Hepatocyte (in vitro differentiated cells): ENCODE data around the gene PPFIBP2. TPM values are rescaled to one million over a fixed set of nuclear protein-coding genes. Genes with fewer than 3 reads are reported as not detected.

Experiments
- DNase-seq: peaks from one replicate; pipeline ENCODE4 v3.0.0-alpha.2; 2016; ENCODE audit warnings: low spot score
- H2AFZ ChIP-seq: fragments of 200-600 bp; sonication (generic); 2 replicates; pipeline ENCODE4 v1.6.0; 2016; ENCODE audit warnings: antibody characterized with exemption, mild to moderate bottlenecking
- H3K27ac ChIP-seq: fragments of 200-600 bp; sonication (generic); 2 replicates; pipeline ENCODE4 v1.5.1; 2016; ENCODE audit warnings: mild to moderate bottlenecking
- H3K27me3 ChIP-seq: fragments of 200-600 bp; sonication (generic); 2 replicates; pipeline ENCODE4 v1.6.1; 2016
- H3K36me3 ChIP-seq: fragments of 200-600 bp; sonication (generic); replicated peaks from 2 replicates; pipeline ENCODE4 v1.5.1; 2016; ENCODE audit warnings: low read depth; ENCODE audit not compliant: insufficient read depth
- H3K4me1 ChIP-seq: fragments of 200-600 bp; sonication (generic); 2 replicates; pipeline ENCODE4 v1.5.1; 2016; ENCODE audit warnings: mild to moderate bottlenecking, moderate library complexity; ENCODE audit not compliant: insufficient read depth
- H3K4me2 ChIP-seq: fragments of 200-600 bp; sonication (generic); 2 replicates; pipeline ENCODE4 v1.6.0; 2016
- H3K4me3 ChIP-seq: fragments of 200-600 bp; sonication (generic); 2 replicates; pipeline ENCODE4 v1.5.1; 2016; ENCODE audit warnings: mild to moderate bottlenecking
- H3K79me2 ChIP-seq: fragments of 200-600 bp; sonication (generic); 2 replicates; pipeline ENCODE4 v1.6.0; 2017; ENCODE audit warnings: mild to moderate bottlenecking
- H3K9me2 ChIP-seq: fragments of 200-600 bp; sonication (generic); replicated peaks from 2 replicates; pipeline ENCODE4 v1.6.0; 2017; ENCODE audit warnings: mild to moderate bottlenecking; ENCODE audit not compliant: insufficient read depth
- H3K9me3 ChIP-seq: fragments of 200-600 bp; sonication (generic); 2 replicates; pipeline ENCODE4 v1.5.1; 2016; ENCODE audit warnings: low read depth, mild to moderate bottlenecking
- H4K20me1 ChIP-seq: fragments of 200-600 bp; sonication (generic); 2 replicates; pipeline ENCODE4 v1.6.0; 2016; ENCODE audit warnings: mild to moderate bottlenecking; ENCODE audit not compliant: insufficient read depth, poor library complexity, severe bottlenecking
- EZH2 ChIP-seq: fragments of 200-600 bp; sonication (generic); IDR thresholded peaks from 2 replicates; pipeline ENCODE4 v1.6.1; 2016; ENCODE audit warnings: antibody characterized with exemption, mild to moderate bottlenecking, borderline replicate concordance
- EZH2phosphoT487 ChIP-seq: fragments of 200-600 bp; sonication (generic); IDR thresholded peaks from one replicate; pipeline ENCODE4 v1.6.1; 2018; ENCODE audit warnings: antibody characterized with exemption, mild to moderate bottlenecking, low read depth, moderate library complexity; ENCODE audit not compliant: unreplicated experiment, severe bottlenecking
- WGBS: methylation state at CpG from one replicate; pipeline ENCODE4 v1.1.6; 2016; ENCODE audit warnings: low lambda C conversion rate; ENCODE audit errors: missing lambda C conversion rate; 5-methylcytosine and 5-hydroxymethylcytosine counted together
- polyA plus RNA-seq: library from polyadenylated mRNA; unstranded; fragments of >200 nt; fragmentation: Nextera tagmentation; extraction: Ambion mirVana; gene quantifications from 2 replicates; pipeline ENCODE4 v1.2.1, GENCODE V29; 2016
- total RNA-seq: library from RNA; depleted of rRNA; stranded (reverse); fragments of >200 nt; gene quantifications from 2 replicates; pipeline ENCODE4 v1.2.3, GENCODE V29; 2014
- TF ChIP-seq, protein P1 (sequence below): fragments of 200-600 bp; sonication (generic); IDR thresholded peaks from 2 replicates; pipeline ENCODE4 v1.5.1; 2016; ENCODE audit warnings: antibody characterized with exemption, mild to moderate bottlenecking; ENCODE audit not compliant: poor library complexity

The PPFIBP2 gene
- 55.8 and 58.6 TPM in 2 replicates for total RNA-seq
- polyA plus RNA-seq, result 33.9 and 43.6 TPM in 2 replicates

DNA sequence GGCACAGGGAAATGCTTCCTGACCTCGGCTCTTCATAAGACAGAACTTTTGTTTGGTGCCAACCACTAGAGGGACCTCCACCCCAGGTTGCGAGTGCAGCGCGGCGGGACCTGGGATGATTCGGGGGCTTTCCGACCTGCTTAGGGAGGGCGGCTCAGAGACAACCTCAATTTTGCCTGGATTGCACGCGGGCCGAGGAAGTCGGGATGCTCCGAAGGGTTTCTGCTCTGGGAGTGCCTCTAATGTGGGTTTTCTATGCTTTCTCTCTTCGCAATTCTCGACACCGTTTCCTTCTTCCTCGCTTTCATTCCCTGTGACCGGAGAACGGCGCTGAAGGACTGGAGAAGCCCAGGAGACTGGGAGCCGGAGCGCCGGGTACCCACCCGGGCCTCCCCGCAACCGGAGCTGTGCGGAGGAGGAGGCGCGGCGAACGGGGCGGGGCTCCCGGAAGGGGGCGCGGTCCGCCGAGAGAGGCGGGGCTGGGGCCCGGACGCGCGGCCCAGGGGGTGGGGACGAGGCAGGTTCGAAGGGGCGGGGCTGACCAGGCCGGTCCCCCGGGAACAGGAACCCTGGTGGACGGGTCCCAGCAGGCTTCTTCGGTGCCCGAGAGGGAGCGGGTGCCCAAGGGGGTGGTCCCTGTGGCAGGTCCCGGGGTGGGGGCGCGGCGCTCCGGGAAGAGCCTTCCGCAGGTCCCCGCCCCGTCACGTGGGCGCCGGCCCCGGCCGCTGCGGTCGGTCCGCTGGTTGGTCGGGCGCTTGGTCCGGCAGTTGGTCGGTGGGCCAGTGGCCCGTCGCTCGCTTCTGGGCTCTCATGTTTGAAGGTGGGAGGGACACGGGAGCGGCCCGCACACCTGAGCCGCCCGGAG is at the start of gene PPFIBP2:
Gene PPFIBP2 (plus strand): TSS at position 766 of the 865 bp plus-strand sequence. CDS start 35,477 bp downstream, outside the sequence.
- WGBS, result 1% methylated on average over 44 of the region's 79 CpGs
- Histone ChIP-seq H3K36me3 (no peaks in the 10 kb centered on the region), H3K79me2 (peaks cover 42% of the 10 kb centered on the region), H3K4me3 (peak within 1 kb of the TSS; percentile 47), H3K27ac (peak within 1 kb of the TSS; percentile 87), H3K27me3 (no peaks in the 10 kb centered on the region), H2AFZ (peak within 1 kb of the TSS; percentile 44), H3K9me3 (no peaks in the 10 kb centered on the region), H3K4me1 (peaks cover 36% of the 10 kb centered on the region), H4K20me1 (no peaks in the 10 kb centered on the region), H3K4me2 (peak within 1 kb of the TSS; percentile 88), H3K9me2 (no peaks in the 10 kb centered on the region)
- peak; percentile 92 for DNase-seq
- TF ChIP-seq EZH2 (no peak), EZH2phosphoT487 (no peak)
- TF ChIP-seq, protein P1, sequence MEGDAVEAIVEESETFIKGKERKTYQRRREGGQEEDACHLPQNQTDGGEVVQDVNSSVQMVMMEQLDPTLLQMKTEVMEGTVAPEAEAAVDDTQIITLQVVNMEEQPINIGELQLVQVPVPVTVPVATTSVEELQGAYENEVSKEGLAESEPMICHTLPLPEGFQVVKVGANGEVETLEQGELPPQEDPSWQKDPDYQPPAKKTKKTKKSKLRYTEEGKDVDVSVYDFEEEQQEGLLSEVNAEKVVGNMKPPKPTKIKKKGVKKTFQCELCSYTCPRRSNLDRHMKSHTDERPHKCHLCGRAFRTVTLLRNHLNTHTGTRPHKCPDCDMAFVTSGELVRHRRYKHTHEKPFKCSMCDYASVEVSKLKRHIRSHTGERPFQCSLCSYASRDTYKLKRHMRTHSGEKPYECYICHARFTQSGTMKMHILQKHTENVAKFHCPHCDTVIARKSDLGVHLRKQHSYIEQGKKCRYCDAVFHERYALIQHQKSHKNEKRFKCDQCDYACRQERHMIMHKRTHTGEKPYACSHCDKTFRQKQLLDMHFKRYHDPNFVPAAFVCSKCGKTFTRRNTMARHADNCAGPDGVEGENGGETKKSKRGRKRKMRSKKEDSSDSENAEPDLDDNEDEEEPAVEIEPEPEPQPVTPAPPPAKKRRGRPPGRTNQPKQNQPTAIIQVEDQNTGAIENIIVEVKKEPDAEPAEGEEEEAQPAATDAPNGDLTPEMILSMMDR, result peak; percentile 76

DNA sequence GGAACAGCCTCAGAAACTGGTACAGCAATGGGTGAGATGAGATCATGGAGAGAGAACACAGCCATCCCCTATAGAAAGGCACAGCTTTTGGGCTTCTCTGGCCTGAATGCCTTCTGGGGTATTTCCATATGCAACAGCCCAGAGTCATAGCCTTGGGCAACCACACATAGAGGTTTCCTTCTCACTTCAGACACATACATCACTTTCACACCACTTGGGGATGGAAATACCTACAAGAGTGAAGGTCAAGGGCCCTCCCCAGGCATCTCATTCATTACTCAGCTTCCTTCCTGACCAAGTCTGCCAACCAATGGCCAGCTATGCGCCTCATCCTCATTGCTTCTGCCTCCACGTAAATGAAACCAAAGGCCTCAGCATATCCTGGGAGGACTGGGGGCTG is 46.1 kb upstream of the PPFIBP2 start:
- Histone ChIP-seq H3K9me3 (no peaks in the 10 kb centered on the region), H3K4me1 (no peaks in the 10 kb centered on the region), H4K20me1 (no peaks in the 10 kb centered on the region), H2AFZ (no peak overlapping the region), H3K36me3 (no peaks in the 10 kb centered on the region), H3K4me3 (no peak overlapping the region), H3K9me2 (no peaks in the 10 kb centered on the region), H3K27ac (no peak overlapping the region), H3K27me3 (no peaks in the 10 kb centered on the region), H3K79me2 (no peaks in the 10 kb centered on the region), H3K4me2 (no peak overlapping the region)
- TF ChIP-seq EZH2 (no peak), EZH2phosphoT487 (no peak)
- TF ChIP-seq, protein P1, result no peak
- 94% methylated on average over 2 of the region's 2 CpGs for WGBS
- DNase-seq, result no peak

DNA sequence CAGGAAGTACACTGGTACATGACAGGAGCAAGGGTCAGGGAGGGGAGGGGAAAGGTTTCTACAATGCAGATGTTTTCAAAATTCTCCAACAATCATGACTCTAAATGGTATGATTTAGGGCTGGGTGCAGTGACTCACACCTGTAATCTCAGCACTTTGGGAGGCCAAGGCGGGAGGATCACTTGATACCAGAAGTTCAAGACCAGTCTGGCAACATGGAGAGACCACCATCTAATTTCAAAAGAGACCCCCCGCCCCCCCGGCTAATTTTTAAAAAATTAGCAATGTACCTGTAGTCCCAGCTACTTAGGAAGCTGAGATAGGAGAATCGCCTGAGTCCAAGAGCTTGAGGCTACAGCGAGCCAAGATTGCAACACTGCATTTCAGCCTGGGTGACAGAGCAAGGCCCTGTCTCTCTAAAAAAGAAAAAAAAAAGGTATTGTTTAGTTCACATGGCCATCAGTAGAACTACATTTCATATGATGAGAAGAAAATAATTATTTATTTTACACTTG is 44.4 kb upstream of the PPFIBP2 start:
- H3K9me3 ChIP-seq, result no peaks in the 10 kb centered on the region
- DNase-seq, result no peak
- H2AFZ ChIP-seq, result no peak overlapping the region
- no peaks in the 10 kb centered on the region for H3K36me3 ChIP-seq
- TF ChIP-seq EZH2 (no peak), EZH2phosphoT487 (no peak)
- TF ChIP-seq, protein P1, result no peak
- no peak overlapping the region for H3K4me3 ChIP-seq
- 86% methylated on average over 4 of the region's 5 CpGs for WGBS
- no peaks in the 10 kb centered on the region for H3K9me2 ChIP-seq
- no peaks in the 10 kb centered on the region for H4K20me1 ChIP-seq
- no peak overlapping the region for H3K4me2 ChIP-seq
- H3K27ac ChIP-seq, result no peak overlapping the region
- H3K79me2 ChIP-seq, result no peaks in the 10 kb centered on the region
- H3K4me1 ChIP-seq, result no peaks in the 10 kb centered on the region
- no peaks in the 10 kb centered on the region for H3K27me3 ChIP-seq
